ENCODE data around the gene LIMK2. TPM values are rescaled to one million over a fixed set of nuclear protein-coding genes. Genes with fewer than 3 reads are reported as not detected.

Gene LIMK2
- total RNA-seq, 4 donors from 2014 or later, result 106 to 256 (median 139) TPM

DNA sequence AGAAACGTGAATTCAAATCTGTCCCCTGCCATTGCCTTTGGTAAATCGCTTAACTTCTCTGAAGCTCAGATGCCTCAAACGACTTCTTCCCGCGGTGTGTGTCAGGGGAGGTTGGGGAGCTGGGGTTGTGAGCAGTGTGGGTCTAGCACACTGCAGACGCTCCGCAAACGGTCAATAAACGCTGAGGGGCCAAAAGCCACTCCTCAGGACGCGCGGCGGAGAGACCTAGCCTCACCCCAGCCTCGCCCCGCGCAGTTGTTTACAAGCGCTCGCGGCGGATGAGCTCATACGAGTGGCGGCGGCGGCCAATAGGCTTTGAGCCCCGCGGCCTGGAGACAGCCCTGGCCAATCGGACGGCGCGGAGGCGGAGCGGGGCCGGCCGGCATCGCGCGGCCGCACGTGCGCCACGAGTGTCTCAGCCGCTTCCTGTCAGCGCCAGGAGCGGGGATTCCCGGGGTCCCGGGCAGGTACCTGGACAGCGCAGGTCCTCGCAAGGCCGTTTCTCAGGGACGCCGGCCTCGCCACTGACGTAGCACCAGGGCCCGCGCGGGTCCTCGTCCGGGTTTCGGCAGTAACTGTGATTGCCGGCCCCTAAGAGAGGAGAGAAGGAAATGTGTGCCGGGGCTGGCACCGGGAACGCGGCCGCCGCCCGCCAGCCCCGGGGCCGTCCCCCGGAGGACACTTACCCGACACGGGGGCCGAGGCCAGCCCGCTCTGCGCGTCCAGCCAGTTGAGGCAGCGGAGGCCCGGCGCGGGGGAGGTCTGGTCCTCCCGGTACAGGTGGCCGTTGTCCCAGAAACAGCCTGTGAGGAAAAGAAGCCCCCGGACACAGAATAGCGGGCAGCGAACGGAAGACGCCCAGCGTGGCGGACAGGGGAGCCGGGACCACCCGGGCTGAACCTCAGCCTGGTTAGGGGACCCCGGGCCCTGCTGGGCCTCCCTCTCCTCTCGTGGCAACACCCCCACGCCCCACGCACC, 78.7 kb downstream of the LIMK2 start:
- H3K27ac ChIP-seq, result peak overlapping the region; percentile 93 to 100 (median 98)
- H3K27me3 ChIP-seq, result no peaks in the 10 kb centered on the region
- TF ChIP-seq POLR2A (IDR thresholded peaks at IDR 0.05), result peak; percentile 93 to 98
- TF ChIP-seq CTCF (IDR thresholded peaks at IDR 0.05), result no peak
- no peaks in the 10 kb centered on the region for H3K9me3 ChIP-seq
- peaks cover 0 to 32% (median 0%) of the 10 kb centered on the region in 3 donors for H3K36me3 ChIP-seq
- H3K4me1 ChIP-seq, result peaks cover 1 to 39% (median 20%) of the 10 kb centered on the region in 4 donors
- H3K4me3 ChIP-seq, result peak overlapping the region; percentile 69 to 88 (median 74)
- peak; percentile 99 for DNase-seq

DNA sequence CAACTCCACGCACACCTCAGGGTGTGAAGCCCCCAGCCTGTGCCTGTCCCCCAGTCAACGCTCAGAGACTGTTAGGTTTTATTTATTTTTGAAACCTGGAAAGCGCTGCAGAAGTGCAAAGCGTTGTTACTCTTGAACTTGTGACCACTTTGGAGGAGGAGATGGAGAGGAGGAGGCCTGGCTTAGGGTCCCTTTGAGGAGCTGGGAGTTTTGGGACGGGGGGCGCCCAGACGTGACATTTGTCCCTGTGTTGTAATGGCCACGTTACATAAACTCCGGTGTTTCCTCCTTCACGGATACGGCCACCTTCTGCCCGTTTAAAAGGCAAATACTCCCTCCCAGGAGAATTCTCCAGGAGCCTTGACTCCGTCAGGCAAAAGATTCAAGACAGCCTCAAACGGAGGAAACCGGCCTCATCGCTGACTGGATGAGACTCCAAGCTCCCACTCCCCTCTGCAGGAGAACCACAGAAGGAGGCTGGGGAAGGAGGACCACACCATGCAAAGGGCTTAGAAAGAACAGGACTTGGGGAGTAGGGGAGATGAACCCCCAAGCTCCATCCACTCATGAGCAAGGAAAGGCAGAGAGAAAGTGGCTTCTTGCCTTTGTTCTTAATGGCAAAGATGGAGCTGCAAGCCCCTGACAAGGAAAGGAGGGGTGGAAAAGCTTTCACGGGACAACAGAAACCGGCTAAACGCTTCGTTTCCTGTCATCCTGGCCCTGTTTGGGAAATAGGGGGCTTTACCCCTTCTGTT, 79.6 kb downstream of the LIMK2 start:
- no peaks in the 10 kb centered on the region for H3K27me3 ChIP-seq
- H3K4me1 ChIP-seq, result peaks cover 1 to 48% (median 22%) of the 10 kb centered on the region in 4 donors
- H3K36me3 ChIP-seq, result peaks cover 0 to 23% (median 0%) of the 10 kb centered on the region in 3 donors
- H3K9me3 ChIP-seq, result no peaks in the 10 kb centered on the region
- H3K4me3 ChIP-seq, result peak overlapping the region; percentile 69 to 88 (median 74)
- DNase-seq, result peak in 1 of 3 donors; percentile 67
- peak overlapping the region; percentile 93 to 100 (median 98) for H3K27ac ChIP-seq
- TF ChIP-seq CTCF (IDR thresholded peaks at IDR 0.05) (no peak), POLR2A (IDR thresholded peaks at IDR 0.05) (no peak)

- H3K9me3 ChIP-seq, result no peaks in the 10 kb centered on the region
- peak; percentile 93 to 96 for TF ChIP-seq POLR2A (IDR thresholded peaks at IDR 0.05)
- TF ChIP-seq CTCF (IDR thresholded peaks at IDR 0.05), result peak; percentile 17 to 71 (median 60)
- DNase-seq, result peak; percentile 88 to 98 (median 95)
- H3K27ac ChIP-seq, result peak within 1 kb of the TSS; percentile 93 to 100 (median 98)
- H3K4me1 ChIP-seq, result peaks cover 0 to 54% (median 21%) of the 10 kb centered on the region in 4 donors
- no peaks in the 10 kb centered on the region for H3K27me3 ChIP-seq
- H3K36me3 ChIP-seq, result peaks cover 0 to 19% (median 0%) of the 10 kb centered on the region in 3 donors
- peak within 1 kb of the TSS; percentile 69 to 88 (median 74) for H3K4me3 ChIP-seq
These were observed 80.3 kb downstream of the LIMK2 start, which contains the start of gene PIK3IP1 for GRCh38 chr22:31292236-31292989. Gene PIK3IP1, minus strand, starts transcription at chr22:31292488. Its CDS starts 144 bp downstream, at chr22:31292344.

DNA sequence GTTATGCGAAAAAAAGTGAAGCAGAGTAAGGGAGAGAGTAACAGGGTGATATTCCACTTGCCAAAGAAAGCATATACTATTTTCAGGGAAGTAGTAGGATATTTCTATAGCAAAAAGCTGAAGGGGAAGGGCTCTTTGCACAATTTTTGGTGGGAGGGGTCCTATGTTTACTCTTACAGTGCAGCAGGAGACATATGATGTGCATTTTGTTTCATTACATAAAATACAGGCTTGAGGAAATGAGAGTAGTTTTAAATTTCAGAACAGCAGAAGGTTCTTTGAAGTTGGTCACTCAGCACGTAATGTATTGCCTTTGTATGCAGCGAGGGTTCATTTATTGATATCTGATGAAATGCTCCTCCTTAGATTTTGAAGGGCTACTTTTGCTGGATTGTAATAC, 83.3 kb downstream of the LIMK2 start:
- TF ChIP-seq CTCF (IDR thresholded peaks at IDR 0.05), result no peak
- no peak for TF ChIP-seq POLR2A (IDR thresholded peaks at IDR 0.05)
- Histone ChIP-seq H3K4me1 (peaks cover 0 to 29% (median 9%) of the 10 kb centered on the region in 4 donors), H3K4me3 (no peak overlapping the region), H3K27ac (peak overlapping the region; percentile 43 to 82 (median 66)), H3K27me3 (no peaks in the 10 kb centered on the region), H3K36me3 (no peaks in the 10 kb centered on the region), H3K9me3 (no peaks in the 10 kb centered on the region)
- no peak for DNase-seq
